ENCODE results near the gene TMEM86B.
A peak's percentile ranks its signal among the peaks of the same experiment; 100 is the strongest.
"Not testable (repeated sequence)": the region's sequence is repeated elsewhere in the genome, so short reads cannot be mapped to it uniquely, and the experiment has no call there.

The TMEM86B gene

DNA sequence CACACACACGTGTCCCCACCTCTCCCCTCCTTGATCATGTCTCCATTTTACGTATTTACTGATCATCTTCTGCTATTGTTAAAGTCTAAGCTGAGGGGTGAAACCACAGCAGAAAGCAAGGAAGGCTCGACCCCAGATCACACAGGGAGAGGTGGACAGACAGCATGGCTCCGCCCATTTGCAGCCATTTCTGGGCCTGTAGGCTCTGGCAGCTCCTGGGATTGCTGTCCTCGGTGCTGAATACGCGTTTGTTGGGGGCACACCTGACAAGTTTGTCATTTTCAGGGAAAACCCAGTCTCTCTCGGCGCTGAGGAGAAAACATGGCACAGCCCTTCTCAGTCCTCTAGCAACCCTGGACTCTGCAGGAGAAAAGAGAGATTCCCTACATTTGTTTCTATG lies 8.0 kb downstream of the TMEM86B start:
- DNase-seq (ENCODE audit: low read depth in 2 of 2): no peak

DNA sequence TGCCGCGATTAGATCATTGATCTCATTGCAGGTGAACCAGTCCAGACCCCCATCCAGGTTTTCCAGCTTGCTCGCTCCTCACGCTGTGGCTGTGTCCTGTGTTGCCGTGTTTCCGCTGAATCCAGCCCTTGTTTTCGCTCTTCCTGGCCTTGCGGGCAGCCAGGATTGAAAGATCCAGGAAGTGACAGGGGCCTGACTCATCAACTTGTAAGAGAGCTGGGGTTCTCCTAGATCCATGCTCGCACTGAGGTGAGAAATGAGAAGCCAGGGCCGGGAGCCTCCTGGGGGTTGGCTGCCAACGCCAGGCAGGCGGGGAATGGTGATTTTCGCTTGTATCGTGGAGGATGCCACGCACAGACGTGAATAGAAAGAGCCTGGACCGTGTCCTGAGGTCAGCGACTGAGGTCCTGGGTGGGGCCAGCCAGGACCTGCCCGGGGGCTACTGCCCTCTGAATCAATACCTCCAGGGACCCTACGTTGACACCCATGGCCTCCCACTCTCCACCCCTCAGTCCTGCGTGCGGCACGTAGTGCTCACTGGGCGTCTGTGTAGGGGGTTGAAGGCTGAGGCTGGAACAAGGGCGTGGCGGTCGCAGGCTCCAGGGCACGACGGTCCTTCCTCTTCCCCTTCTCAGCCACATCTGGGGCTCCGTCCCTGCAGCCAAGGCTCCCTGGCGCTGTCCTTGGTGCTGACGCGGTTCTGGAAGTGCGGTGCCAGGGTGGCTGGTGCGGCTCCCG lies 11.9 kb downstream of the TMEM86B start:
- peak; percentile 34 to 41 for DNase-seq (ENCODE audit: low read depth in 2 of 2)

- DNase-seq (ENCODE audit: low read depth in 2 of 2): no peak
Observed at GRCh38 chr19:55213547-55213946, 15.0 kb downstream of the TMEM86B start.

- DNase-seq (ENCODE audit: low read depth in 2 of 2): peak; percentile 14 to 43
Observed at GRCh38 chr19:55212447-55212846, 16.1 kb downstream of the TMEM86B start.

DNA sequence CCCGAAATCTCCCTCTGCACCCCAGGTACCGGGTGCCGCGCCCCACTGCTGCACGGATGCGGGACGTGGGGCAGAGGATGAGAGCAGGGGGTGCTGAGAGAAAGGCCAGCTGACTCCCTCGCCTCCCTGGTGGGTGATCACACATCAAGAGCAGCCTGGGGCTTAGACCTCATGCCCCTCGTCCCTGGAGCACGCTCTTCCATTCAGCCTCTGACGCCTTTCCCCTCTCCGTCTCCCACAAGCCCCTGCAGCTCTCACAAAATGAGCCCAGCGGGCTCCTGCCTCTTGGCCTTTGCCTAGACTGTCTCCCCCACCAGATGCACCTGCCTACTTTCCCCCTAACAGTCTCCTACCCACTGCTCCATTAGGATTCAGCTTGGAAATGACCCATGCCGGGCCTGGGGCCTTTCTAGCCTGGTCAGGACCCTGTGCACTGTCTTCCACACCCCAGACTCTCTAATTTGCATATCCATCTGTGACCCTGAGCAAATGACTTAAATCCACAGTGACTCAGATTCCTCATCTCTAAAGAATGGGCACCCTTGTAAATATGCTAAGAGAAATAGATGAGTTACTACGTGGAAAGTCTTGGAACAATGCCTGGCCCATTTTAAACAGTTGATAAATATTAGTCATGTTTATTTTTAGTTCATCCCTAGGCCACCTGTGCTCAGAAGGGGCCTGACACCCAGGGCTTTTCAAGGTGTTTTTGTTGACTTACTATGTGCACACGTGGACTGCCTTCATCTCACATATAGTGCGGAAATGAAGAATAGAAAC lies 18.7 kb downstream of the TMEM86B start:
- DNase-seq (ENCODE audit: low read depth in 2 of 2): no peak

GRCh38 chr19:55208880-55209692 lies 19.5 kb downstream of the TMEM86B start, which contains the start of gene PTPRH:
Gene PTPRH (minus strand): TSS chr19:55209501. CDS start chr19:55209433, 68 bp downstream.
- no peak for DNase-seq (ENCODE audit: low read depth in 2 of 2)

DNA sequence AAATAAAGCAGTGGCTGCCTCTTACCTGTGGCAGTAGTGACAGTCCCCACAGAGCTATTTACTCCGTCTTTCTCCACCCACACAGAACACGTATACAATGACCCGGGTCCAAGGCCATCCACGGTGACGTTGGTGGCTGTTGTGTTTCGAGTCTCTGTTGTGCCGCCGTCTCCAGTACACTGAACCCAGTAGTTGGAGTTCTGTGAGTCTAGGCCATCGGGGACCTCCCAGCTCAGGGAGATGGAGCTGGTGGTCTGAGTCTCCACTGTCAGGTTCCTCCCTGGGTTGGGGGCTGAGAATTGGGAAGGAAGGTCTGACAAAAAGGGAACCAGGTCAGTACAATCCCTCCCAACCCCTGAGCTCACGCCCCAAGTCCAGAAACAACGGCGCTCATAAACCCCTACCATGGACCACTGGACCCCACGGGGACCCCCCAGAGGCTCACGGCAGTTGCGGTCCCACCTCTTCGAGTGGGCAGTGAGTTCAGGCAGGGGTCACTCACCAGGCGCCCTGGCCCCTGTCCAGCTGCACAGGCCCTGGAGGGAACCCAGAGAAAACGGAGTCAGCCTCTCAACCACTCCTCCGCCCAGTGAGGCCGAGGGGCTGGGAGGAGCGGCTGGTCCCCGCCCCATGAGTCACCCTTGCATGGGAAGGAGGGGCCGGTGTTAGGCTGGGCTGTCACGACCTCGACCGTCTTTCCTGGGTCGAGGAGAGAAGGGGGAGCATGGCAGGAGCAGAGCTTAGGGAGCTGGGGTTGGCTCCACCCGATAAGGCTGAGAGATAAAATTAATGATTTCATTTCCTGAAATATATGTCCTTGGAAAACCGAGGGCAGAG lies 21.7 kb downstream of the TMEM86B start:
- DNase-seq (ENCODE audit: low read depth in 2 of 2): peak; percentile 50 to 52

- not testable (repeated sequence) for DNase-seq (ENCODE audit: low read depth in 2 of 2)
Observed at GRCh38 chr19:55202199-55202598, 26.4 kb downstream of the TMEM86B start.

GRCh38 chr19:55199620-55200204 lies 28.9 kb downstream of the TMEM86B start:
- DNase-seq (ENCODE audit: low read depth in 2 of 2): no peak

GRCh38 chr19:55198651-55199050 lies 29.9 kb downstream of the TMEM86B start:
- DNase-seq (ENCODE audit: low read depth in 2 of 2): no peak

DNA sequence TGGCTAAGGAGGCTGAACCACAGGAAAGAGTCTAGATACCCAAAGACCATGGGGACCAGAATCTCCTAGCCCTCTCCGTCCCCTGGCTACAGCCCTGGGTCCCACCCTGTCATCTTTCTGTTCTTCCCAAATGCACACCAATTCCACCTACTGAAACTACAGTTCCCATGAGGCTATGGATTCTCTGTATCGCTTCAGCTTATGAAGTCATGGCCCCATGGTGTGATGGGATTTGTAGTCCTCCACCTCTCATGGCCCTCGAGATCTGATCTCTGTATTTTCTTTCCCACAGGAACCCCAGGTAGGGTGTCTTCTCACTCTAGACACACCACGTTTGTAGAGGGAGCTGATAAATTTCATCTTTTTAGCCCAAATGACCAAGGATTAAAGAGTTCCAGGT lies 31.0 kb downstream of the TMEM86B start:
- DNase-seq (ENCODE audit: low read depth in 2 of 2): no peak

GRCh38 chr19:55196803-55197202 lies 31.8 kb downstream of the TMEM86B start:
- no peak for DNase-seq (ENCODE audit: low read depth in 2 of 2)

DNA sequence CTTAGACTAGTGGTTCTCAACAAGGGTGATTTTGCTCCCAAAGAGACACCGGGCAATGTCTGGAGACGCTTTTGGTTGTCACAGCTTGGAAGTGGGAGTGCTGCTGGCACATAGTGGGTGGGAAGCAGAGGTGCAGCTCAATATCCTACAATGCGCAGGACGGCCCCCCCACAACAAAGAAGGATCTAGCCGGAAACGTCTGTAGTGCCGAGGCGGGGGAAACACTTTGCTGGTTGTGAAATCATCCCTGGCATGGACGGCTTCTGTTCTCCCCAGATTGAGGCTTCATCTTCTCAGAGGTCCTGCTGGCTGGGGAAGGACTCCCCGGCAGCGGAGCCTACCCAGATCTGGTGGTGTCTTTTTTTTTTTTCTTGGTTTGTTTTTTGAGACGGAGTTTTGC lies 35.1 kb downstream of the TMEM86B start:
- DNase-seq (ENCODE audit: low read depth in 2 of 2): no peak

DNA sequence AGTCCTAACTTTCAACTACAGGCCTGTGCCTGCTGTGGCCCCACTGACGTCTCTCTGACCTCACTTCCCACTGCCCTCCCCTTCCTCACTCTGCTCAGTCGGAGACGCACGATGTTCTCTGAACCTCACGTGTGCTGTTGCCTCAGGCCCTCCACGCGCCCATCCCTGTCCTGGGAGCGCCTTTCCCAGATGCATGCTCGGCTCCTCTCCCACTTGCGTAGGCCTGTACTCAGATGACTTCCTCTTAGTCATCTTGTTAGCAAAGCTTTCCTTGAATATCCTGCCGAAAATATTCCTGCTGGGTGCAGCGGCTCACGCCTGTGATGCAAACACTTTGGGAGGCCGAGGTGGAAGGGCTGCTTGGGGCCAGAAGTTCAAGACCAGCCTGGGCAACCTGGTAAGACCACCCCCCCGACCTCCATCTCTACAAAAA lies 39.1 kb downstream of the TMEM86B start:
- DNase-seq (ENCODE audit: low read depth in 2 of 2): no peak

GRCh38 chr19:55188625-55189024 lies 39.9 kb downstream of the TMEM86B start:
- no peak for DNase-seq (ENCODE audit: low read depth in 2 of 2)

DNA sequence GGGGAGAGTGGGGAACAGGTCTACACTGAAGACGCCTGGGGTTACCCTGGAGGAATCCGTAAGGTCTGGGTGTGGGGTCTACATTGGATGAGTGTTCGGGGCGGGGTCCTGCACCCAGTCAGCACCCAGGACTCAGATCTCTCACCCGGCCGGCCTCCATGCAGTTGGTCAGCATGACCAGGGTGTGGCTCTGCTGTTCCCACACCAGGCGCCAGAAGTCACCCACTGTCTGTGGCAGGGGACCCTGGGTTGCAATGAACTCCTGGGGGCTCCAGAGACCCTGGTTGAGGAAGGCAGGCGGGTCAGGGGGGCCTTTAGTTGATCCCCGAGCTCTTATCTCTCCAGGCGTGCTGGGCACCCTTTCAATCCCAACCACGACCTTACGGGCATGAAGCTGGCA lies 42.5 kb downstream of the TMEM86B start:
- DNase-seq (ENCODE audit: low read depth in 2 of 2): no peak

DNA sequence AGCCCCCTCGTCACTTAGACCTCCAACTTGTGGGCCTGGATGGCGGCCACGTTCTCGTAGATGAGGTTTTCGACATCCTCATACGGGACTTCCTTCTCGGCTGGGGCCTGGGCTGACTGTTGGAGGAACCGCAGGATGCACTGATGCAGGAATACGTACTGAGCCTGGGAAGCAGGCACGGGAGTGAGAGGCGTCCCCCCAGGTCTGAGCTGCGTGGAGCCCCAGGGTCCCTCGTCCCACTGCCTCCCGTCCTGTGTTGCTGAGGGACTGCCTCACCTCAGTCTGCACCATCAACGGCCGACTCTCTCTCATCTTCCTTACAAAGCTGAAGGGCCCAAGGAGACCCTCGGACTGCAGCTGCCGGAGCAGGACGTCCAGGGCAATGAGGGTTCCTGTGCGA lies 46.8 kb downstream of the TMEM86B start:
- no peak for DNase-seq (ENCODE audit: low read depth in 2 of 2)

GRCh38 chr19:55179606-55180484 lies 48.7 kb downstream of the TMEM86B start, which contains the start of gene SYT5:
Gene SYT5 (minus strand): TSS chr19:55180289. CDS start chr19:55179041, 1,248 bp downstream.
- peak; percentile 53 to 56 for DNase-seq (ENCODE audit: low read depth in 2 of 2)

- DNase-seq (ENCODE audit: low read depth in 2 of 2): peak; percentile 88 to 92
Observed at GRCh38 chr19:55178781-55179599, 49.6 kb downstream of the TMEM86B start.
